Measurements from ENCODE around the gene DCAF17. TPM values are rescaled to one million over a fixed set of nuclear protein-coding genes. Genes with fewer than 3 reads are reported as not detected.

The DCAF17 gene
- total RNA-seq, 1 donor from 2014 or later, result 6.9 TPM

Other genes starting within 250 kb of the DCAF17 start
- gene METTL8, start 236 bp upstream of the DCAF17 start, total RNA-seq, result 7.5 TPM
- gene CYBRD1, start 88.2 kb downstream of the DCAF17 start, total RNA-seq, result 12.5 TPM

Measured in left lobe of liver (tissue), 1 donor.